AG10803 (cell line): ENCODE data around the gene PTPRG.
A peak's percentile ranks its signal among the peaks of the same experiment; 100 is the strongest.

Experiments
- DNase-seq: peaks from one replicate; pipeline ENCODE4 v3.0.0; 2010; ENCODE audit warnings: low read depth
- H3K4me3 ChIP-seq: 2 replicates; pipeline ENCODE4 v1.5.1; 2011; ENCODE audit warnings: mild to moderate bottlenecking, low read length, control low read depth
- TF ChIP-seq, protein P1 (sequence below): conservative IDR thresholded peaks from 2 replicates; pipeline ENCODE4 v1.5.1; 2011; ENCODE audit warnings: mild to moderate bottlenecking, low read length, control low read depth, inconsistent platforms

The PTPRG gene

DNA sequence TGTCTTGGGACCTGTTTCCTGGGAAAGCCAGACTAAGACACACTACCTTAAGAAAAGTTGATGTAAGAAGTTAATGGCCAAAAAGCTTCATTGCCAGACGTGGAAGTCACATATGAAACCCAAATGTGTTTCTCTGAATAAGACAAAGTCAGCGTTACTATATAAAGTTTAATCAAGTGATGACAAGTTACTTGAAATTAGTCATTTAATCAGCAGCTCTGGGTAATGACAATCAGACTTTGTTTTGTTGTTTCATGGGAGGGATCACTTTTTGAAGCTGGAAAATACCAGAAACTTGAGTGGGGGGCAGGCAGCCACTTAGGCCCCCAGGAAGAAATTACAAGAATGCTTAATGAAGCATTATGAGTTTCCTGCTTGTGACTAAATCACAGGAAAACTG is 218.6 kb downstream of the PTPRG start:
- no peak for DNase-seq
- TF ChIP-seq, protein P1, sequence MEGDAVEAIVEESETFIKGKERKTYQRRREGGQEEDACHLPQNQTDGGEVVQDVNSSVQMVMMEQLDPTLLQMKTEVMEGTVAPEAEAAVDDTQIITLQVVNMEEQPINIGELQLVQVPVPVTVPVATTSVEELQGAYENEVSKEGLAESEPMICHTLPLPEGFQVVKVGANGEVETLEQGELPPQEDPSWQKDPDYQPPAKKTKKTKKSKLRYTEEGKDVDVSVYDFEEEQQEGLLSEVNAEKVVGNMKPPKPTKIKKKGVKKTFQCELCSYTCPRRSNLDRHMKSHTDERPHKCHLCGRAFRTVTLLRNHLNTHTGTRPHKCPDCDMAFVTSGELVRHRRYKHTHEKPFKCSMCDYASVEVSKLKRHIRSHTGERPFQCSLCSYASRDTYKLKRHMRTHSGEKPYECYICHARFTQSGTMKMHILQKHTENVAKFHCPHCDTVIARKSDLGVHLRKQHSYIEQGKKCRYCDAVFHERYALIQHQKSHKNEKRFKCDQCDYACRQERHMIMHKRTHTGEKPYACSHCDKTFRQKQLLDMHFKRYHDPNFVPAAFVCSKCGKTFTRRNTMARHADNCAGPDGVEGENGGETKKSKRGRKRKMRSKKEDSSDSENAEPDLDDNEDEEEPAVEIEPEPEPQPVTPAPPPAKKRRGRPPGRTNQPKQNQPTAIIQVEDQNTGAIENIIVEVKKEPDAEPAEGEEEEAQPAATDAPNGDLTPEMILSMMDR = no peak
- no peak overlapping the region for H3K4me3 ChIP-seq

DNA sequence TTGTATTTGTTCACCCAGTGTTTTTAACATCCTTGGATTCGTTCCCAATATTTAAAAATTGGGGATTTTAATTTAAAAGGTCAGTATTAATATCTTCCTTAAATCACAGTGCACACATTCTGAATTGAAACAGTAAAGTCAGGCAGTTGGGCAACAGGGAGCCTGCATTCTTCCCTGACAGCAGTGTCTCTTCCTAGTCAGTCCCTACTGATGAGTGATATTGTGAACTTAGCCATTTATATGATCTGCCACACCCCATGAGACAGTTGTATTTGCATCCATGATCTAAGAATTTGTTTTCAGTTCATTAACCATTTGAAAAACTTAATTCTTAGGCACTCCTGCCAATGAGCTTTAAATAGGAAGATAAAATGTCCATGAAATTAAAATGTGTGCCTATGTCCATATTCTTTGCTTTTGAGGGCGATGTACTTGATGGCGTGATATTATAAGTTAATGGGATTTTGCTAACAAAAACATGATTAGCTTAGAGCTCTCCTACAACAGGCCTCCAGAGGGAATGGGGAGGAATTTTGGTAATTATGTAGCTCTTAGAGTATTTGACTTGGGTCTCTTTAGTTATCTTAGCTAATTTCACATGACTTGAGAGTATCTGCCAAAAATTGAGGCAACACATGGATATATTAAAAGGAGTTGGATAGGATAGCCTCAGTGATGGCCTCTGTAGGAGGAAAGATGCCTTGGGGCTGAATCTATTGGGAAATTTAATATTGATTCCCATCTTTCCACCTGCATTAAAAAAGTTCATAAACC is 219.3 kb downstream of the PTPRG start:
- TF ChIP-seq, protein P1 = no peak
- H3K4me3 ChIP-seq = no peak overlapping the region

DNA sequence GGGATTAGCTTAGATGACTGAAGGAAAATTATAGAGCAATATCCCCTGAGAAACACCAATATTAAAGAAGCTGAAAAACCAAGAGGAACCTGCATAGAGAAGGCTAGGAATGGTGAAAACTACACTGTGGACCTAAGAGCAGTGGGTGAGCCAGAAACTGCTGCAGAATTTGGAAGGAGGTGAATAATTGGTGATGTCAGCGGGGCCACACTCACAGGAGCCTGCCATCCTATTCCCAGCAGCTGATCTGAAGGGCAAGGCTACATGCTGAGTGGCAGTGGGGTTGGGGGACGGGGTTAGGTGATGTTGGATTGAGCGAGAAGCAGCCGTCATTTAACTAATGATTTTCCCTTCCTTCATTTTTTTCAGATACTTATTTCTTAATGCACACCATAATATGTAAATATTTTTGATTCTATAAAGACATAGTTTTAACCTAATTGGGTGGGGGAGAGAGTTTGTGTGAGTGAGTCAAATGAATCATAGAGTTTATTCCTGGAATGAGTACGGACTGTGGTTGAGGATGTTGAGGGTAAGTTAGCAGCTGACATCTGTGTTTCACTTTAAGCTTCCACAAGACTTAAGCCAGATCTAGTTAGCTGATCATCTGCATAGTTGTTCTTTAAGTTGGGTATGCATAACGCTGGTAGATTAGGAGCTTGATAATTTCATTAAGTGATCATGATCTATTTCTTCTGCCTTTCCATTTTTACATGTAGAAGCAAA is 222.8 kb downstream of the PTPRG start:
- H3K4me3 ChIP-seq = no peak overlapping the region
- DNase-seq = peak; percentile 71

More for the DNA sequence above, 219.3 kb downstream of the PTPRG start:
- no peak for DNase-seq

DNA sequence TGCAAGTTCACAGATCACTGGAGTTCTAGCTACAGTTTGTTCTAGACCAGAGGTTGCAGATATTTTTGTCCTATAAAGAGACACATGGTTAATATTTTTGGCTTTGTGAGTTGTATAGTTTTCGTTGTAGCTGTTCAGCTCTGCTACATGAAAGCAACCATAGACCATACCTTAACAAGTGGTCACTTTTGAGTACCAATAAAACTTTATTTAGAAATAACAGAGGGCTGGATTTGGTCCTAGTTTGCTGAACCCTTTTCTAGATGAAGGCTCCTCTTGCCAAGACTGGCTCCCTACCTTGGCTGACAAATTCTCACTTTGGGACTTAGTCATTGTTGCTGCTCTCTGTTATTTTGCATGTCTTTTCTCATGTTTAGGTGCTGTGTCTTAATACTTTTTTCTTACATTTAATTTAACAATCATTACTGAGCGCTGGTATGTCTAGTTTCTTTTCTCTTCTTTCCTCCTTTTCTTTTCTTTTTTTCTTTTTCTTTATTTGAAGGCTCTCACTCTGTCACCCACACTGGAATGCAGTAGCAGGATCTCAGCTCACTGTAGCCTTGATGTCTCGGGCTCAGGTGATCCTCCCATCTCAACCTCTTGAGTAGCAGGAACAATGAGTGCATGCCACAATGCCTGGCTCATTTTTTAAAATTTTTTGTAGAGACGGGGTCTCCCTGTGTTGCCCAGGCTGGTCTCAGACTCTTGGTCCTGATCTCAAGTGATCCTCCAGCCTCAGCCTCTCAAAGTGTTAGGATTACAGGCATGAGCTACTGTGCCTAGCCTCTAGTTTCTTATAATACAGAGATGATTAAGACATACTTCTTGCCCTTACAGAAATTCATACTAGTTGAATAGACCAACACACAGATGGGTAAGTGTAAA is 227.5 kb downstream of the PTPRG start:
- H3K4me3 ChIP-seq = no peak overlapping the region
- TF ChIP-seq, protein P1 = no peak
- DNase-seq = no peak

More for the DNA sequence above, 222.8 kb downstream of the PTPRG start:
- TF ChIP-seq, protein P1 = no peak

DNA sequence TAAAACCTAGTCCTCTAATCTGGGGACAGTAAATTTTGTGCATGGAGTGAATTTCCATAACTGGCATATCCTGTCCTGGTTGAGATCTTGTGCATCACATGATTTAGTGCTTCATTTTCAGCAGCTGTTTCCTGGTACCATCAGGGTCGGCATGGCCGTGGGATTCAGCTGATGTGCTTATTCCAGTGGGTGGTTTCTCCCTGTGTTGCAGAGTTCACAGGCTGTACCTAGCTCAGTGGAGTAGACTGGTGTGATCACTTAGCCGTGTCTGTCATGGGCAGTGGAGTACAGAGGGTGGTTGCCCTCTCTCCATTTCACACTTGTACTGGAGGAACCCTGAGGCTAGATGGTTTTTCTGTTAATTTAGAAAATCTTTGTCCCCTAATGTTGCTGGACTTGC is 228.5 kb downstream of the PTPRG start:
- no peak overlapping the region for H3K4me3 ChIP-seq
- TF ChIP-seq, protein P1 = no peak
- DNase-seq = no peak

DNA sequence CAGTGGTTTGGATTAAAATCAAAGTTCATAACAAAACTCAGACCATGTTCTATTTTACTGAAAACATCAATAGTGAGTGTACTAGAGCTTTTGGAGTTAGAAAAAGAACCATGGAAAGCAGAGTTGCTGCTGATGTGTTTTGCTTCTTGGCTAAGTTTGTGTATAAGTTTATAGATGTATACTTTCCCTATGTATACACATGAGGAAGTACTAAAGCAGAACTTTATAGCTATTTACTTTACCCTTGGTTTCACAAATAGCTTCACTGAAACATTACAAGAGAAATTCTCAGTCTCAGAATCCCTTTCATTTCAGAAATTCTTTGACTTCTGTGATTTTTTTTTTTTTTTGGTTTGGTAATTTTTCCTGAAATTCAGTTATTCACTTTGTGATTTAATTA is 229.0 kb downstream of the PTPRG start:
- no peak for DNase-seq
- H3K4me3 ChIP-seq = no peak overlapping the region
- TF ChIP-seq, protein P1 = no peak
